Muscle of leg (tissue), 11 donors: ENCODE measurements around the gene AGAP1. TPM values are rescaled to one million over a fixed set of nuclear protein-coding genes. Genes with fewer than 3 reads are reported as not detected.

Experiments used
- DNase-seq: peaks from one replicate; pipeline ENCODE4 v3.0.0; 2013
- H3K27ac ChIP-seq: one replicate; pipeline ENCODE4 v1.5.1; 2013; ENCODE audit warnings: mild to moderate bottlenecking, low read length, control low read depth
- H3K27me3 ChIP-seq: one replicate; pipeline ENCODE4 v1.6.1; 2013; ENCODE audit warnings: low read length; ENCODE audit not compliant: control insufficient read depth, insufficient read depth
- H3K36me3 ChIP-seq: one replicate; pipeline ENCODE4 v1.6.1; 2013; ENCODE audit warnings: low read length; ENCODE audit not compliant: control insufficient read depth, insufficient read depth
- H3K4me1 ChIP-seq: one replicate; pipeline ENCODE4 v1.6.1; 2013; ENCODE audit warnings: low read length; ENCODE audit not compliant: control insufficient read depth, insufficient read depth
- H3K4me3 ChIP-seq: one replicate; pipeline ENCODE4 v1.5.1; 2013; ENCODE audit warnings: low read length, control low read depth
- H3K9me3 ChIP-seq: replicated peaks from 2 replicates; pipeline ENCODE4 v1.6.1; 2013; ENCODE audit warnings: low read depth, low read length; ENCODE audit not compliant: control insufficient read depth
- WGBS: methylation state at CpG from one replicate; pipeline ENCODE4 v1.1.5; 2013; ENCODE audit warnings: missing lambda C conversion rate; ENCODE audit not compliant: insufficient coverage; 5-methylcytosine and 5-hydroxymethylcytosine counted together
- polyA plus RNA-seq, 8 donors: library from polyadenylated mRNA; unstranded; fragments of 120-200 nt; gene quantifications; one replicate each; pipeline versions ENCODE4 v1.2.1 to v1.2.3, GENCODE V29; 2013; ENCODE audit warnings: inconsistent platforms in 1 of 8, low replicate concordance in 1 of 8; ENCODE audit not compliant: insufficient read length in 8 of 8, insufficient read depth in 1 of 8
- total RNA-seq: library from RNA; stranded (reverse); fragments of 120-200 nt; gene quantifications from one replicate; pipeline ENCODE4 v1.2.4, GENCODE V29; 2013

Gene AGAP1
- total and polyA plus RNA-seq, 9 donors, result 19.1 to 32.0 (median 26.8) TPM

- WGBS, result 73% methylated on average over 5 of the region's 8 CpGs
- no peak for DNase-seq
Measured at GRCh38 chr2:236012155-236012554, 518.3 kb downstream of the AGAP1 start.

GRCh38 chr2:236014408-236015131, 520.7 kb downstream of the AGAP1 start:
- Histone ChIP-seq H3K9me3 (no peaks in the 10 kb centered on the region), H3K27me3 (no peaks in the 10 kb centered on the region), H3K4me1 (no peaks in the 10 kb centered on the region), H3K36me3 (peaks cover 14% of the 10 kb centered on the region), H3K27ac (no peak overlapping the region), H3K4me3 (no peak overlapping the region)
- 50% methylated on average over 16 of the region's 25 CpGs for WGBS
- DNase-seq, result no peak

More at GRCh38 chr2:236012155-236012554, 518.3 kb downstream of the AGAP1 start:
- H3K27me3 ChIP-seq, result no peaks in the 10 kb centered on the region
- H3K4me1 ChIP-seq, result no peaks in the 10 kb centered on the region
- no peak overlapping the region for H3K27ac ChIP-seq
- peaks cover 8% of the 10 kb centered on the region for H3K36me3 ChIP-seq
- no peak overlapping the region for H3K4me3 ChIP-seq
- H3K9me3 ChIP-seq, result no peaks in the 10 kb centered on the region

DNA sequence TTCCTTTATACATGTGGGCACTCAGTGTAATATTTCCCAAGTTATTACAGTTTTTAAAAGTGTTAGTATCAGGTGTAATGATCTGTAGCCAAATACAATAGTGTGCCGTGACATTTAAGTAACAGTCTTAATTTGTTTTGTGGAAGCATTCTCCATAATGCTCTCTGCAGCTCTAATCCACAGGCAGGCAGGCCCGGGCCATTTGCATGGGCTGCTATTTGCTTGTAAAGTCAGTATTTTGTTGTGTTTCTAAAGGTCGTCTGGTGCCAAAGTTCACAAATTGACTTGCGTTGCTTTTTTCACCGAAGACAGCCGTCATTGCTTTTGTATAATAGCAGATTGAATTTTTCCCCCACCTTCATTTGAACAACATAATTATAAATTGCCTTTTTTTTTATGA, 521.3 kb downstream of the AGAP1 start:
- H3K4me1 ChIP-seq, result no peaks in the 10 kb centered on the region
- WGBS, result no CpG with 5 or more reads among the region's 6 CpGs
- H3K4me3 ChIP-seq, result no peak overlapping the region
- H3K27ac ChIP-seq, result no peak overlapping the region
- DNase-seq, result no peak
- H3K36me3 ChIP-seq, result peaks cover 14% of the 10 kb centered on the region
- H3K27me3 ChIP-seq, result no peaks in the 10 kb centered on the region
- no peaks in the 10 kb centered on the region for H3K9me3 ChIP-seq

DNA sequence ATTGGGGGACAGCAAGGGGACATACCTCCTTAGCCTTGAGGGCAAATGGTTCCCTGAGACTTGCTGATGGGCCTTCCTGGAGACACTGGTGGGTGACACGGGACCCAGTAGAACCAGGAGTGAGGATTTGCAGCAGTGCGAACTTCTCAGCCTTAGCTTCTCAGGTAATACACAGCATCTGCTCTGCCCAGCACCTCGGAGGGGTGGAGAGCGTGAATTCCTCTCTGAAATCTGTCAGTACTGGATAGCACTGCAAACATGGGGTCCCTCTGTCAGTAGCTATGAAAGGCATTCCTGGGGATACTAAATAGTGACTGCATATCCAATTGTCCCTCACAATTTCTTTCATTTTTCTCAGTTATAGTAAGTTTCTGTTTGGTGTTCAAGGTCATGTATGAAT, 522.7 kb downstream of the AGAP1 start:
- Histone ChIP-seq H3K27ac (no peak overlapping the region), H3K36me3 (peaks cover 14% of the 10 kb centered on the region), H3K9me3 (no peaks in the 10 kb centered on the region), H3K4me1 (no peaks in the 10 kb centered on the region), H3K4me3 (no peak overlapping the region), H3K27me3 (no peaks in the 10 kb centered on the region)
- WGBS, result no CpG with 5 or more reads among the region's 4 CpGs
- DNase-seq, result no peak

DNA sequence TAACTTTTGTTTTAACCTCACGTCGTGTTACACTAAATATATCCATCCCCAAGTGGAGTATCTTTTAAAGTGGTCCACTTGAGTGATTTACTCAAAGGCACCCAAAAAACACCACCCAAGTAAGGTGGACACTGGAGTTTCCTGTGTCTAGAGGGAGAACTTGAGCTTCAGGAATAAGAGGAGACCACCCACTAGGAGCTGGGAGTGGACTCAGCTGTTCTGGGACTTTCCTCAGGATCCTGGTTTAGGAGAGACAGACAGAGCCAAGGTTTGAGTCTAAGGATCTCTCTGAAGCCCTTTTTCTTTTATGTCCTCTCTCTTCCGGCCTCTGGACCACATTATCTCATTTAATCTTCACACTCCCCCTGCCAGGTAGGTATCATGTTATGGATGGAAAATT, 523.6 kb downstream of the AGAP1 start:
- Histone ChIP-seq H3K36me3 (peaks cover 14% of the 10 kb centered on the region), H3K27ac (no peak overlapping the region), H3K27me3 (no peaks in the 10 kb centered on the region), H3K9me3 (no peaks in the 10 kb centered on the region), H3K4me1 (no peaks in the 10 kb centered on the region), H3K4me3 (no peak overlapping the region)
- no peak for DNase-seq
- no CpG with 5 or more reads among the region's 3 CpGs for WGBS

DNA sequence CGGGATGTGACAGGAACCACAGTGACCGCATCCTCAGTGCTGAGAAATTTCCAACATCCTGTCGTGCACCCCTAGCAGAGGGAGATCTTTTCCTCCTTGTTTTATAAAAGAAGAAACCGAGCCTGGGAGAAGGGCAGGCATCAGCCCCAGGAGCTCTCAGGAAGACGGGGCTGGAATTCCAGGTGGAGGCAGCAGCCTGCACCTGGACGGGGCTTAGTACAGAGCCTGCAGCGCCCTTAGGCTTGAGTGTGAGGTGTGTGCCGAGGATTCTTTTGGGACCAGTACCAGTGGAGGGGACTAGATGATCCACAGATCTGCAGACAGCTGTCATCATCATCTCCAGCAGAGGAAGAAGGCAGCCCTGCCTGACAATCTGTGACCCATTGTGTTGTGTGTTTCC, 525.6 kb downstream of the AGAP1 start:
- Histone ChIP-seq H3K27ac (no peak overlapping the region), H3K9me3 (no peaks in the 10 kb centered on the region), H3K27me3 (no peaks in the 10 kb centered on the region), H3K4me3 (no peak overlapping the region), H3K36me3 (peaks cover 19% of the 10 kb centered on the region), H3K4me1 (no peaks in the 10 kb centered on the region)
- no peak for DNase-seq
- 86% methylated on average over 6 of the region's 8 CpGs for WGBS

DNA sequence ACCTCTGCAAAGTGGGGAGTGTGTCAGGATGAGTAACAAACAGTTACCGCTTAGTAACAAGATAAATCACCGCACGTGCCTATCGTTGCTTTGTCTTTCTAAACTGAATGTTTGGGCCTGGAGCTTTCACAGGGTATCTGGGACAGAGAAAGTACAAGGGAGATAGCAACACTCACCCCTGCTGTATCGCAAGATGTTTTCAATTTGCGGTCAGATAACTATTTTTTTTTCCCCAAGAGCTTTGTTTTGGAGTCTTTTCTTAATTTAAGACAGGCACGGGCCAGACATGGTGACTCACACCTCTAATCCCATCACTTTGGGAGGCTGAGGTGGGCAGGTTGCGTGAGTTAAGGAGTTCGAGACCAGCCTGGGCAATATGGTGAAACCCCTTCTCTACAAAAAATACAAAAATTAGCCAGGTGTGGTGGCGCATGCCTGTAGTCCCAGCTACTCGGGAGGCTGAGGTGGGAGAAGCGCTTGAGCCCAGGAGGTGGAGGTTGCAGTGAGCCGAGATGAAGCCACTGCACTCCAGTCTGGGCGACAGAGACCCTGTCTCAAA, 527.7 kb downstream of the AGAP1 start:
- H3K27me3 ChIP-seq, result no peaks in the 10 kb centered on the region
- no peaks in the 10 kb centered on the region for H3K4me1 ChIP-seq
- H3K4me3 ChIP-seq, result no peak overlapping the region
- WGBS, result 93% methylated on average over 4 of the region's 14 CpGs
- no peak for DNase-seq
- H3K27ac ChIP-seq, result no peak overlapping the region
- H3K9me3 ChIP-seq, result no peaks in the 10 kb centered on the region
- peaks cover 16% of the 10 kb centered on the region for H3K36me3 ChIP-seq

- peaks cover 16% of the 10 kb centered on the region for H3K36me3 ChIP-seq
- H3K27me3 ChIP-seq, result no peaks in the 10 kb centered on the region
- no CpG with 5 or more reads among the region's 5 CpGs for WGBS
- peaks cover under 1% of the 10 kb centered on the region for H3K4me1 ChIP-seq
- H3K27ac ChIP-seq, result no peak overlapping the region
- H3K9me3 ChIP-seq, result no peaks in the 10 kb centered on the region
- no peak for DNase-seq
- H3K4me3 ChIP-seq, result no peak overlapping the region
Measured at GRCh38 chr2:236022128-236022527, 528.3 kb downstream of the AGAP1 start.

DNA sequence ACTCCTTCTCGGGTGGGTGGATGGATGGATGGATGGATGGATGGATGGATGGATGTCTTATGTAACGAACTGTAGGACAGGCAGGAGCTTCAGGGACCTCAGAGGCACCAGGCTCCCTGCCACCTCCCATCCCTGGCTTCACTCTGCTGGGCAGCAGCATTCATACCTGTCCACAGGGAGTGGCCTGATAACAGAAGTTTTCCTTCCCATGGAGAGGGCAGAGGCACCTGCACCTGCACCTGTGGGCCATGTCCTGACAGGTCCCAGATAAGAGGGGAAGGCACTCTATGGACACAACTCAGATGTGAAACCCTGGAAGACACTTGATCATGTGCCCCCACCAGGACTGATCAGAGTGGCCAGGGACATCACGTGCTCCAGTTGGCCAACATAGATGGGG, 532.0 kb downstream of the AGAP1 start:
- no peak overlapping the region for H3K4me3 ChIP-seq
- peaks cover 2% of the 10 kb centered on the region for H3K4me1 ChIP-seq
- DNase-seq, result no peak
- no peaks in the 10 kb centered on the region for H3K27me3 ChIP-seq
- H3K36me3 ChIP-seq, result peaks cover 5% of the 10 kb centered on the region
- no peaks in the 10 kb centered on the region for H3K9me3 ChIP-seq
- no peak overlapping the region for H3K27ac ChIP-seq
- 83% methylated on average over 1 of the region's 3 CpGs for whole genome bisulfite sequencing

- H3K36me3 ChIP-seq, result peaks cover 5% of the 10 kb centered on the region
- no CpG with 5 or more reads among the region's 4 CpGs for WGBS
- DNase-seq, result peak; percentile 87
Measured at GRCh38 chr2:236026841-236027240, 533.0 kb downstream of the AGAP1 start.

More at GRCh38 chr2:236026841-236027240, 533.0 kb downstream of the AGAP1 start:
- Histone ChIP-seq H3K27ac (no peak overlapping the region), H3K4me1 (peaks cover 2% of the 10 kb centered on the region), H3K4me3 (no peak overlapping the region), H3K9me3 (no peaks in the 10 kb centered on the region), H3K27me3 (no peaks in the 10 kb centered on the region)
